Body of pancreas (tissue), 4 donors: ENCODE data around the gene ACVRL1.

ENCODE experiments used
- CTCF ChIP-seq, 7 experiments: fragments of 450-650 bp in 4 of 7; fragments of 200-600 bp in 3 of 7; sonication (generic) in 3 of 7; IDR thresholded peaks; one replicate each; pipeline ENCODE4 v1.5.1; 2016 to 2019; ENCODE audit warnings: antibody characterized with exemption in 7 of 7
- POLR2A ChIP-seq, 3 donors: fragments of 450-650 bp; IDR thresholded peaks; one replicate each; pipeline ENCODE4 v1.6.1; 2016; ENCODE audit warnings: antibody characterized with exemption in 3 of 3, mild to moderate bottlenecking in 2 of 3

- TF ChIP-seq CTCF (IDR thresholded peaks at IDR 0.05) (no peak), POLR2A (IDR thresholded peaks at IDR 0.05) (no peak)
Observed at GRCh38 chr12:51907083-51907855, at the start of gene ACVRL1.
